H1 (cell line): ENCODE measurements around the gene FRMD4A. TPM values are rescaled to one million over a fixed set of nuclear protein-coding genes. Genes with fewer than 3 reads are reported as not detected.

ENCODE experiments used
- HDAC6 ChIP-seq: IDR thresholded peaks from one replicate; pipeline ENCODE4 v1.7.1; 2012; ENCODE audit warnings: low read depth, mild to moderate bottlenecking, inconsistent platforms, low read length, moderate library complexity
- RBBP5 ChIP-seq: IDR thresholded peaks from 2 replicates; pipeline ENCODE4 v1.7.1; 2012; ENCODE audit warnings: low read depth, mild to moderate bottlenecking, inconsistent platforms, low read length, moderate library complexity, borderline replicate concordance
- RNF2 ChIP-seq: fragments of 200-900, 300-1000 bp; sonication (generic); IDR thresholded peaks from 2 replicates; pipeline ENCODE4 v1.7.1; 2016; ENCODE audit warnings: borderline replicate concordance, low read depth, mild to moderate bottlenecking, antibody characterized with exemption, low read length; ENCODE audit not compliant: poor library complexity, severe bottlenecking; ENCODE audit errors: missing control alignments
- RXRA ChIP-seq: IDR thresholded peaks from 2 replicates; pipeline ENCODE4 v1.6.1; 2011; ENCODE audit warnings: low read depth, mild to moderate bottlenecking, low read length, moderate library complexity; ENCODE audit not compliant: insufficient read depth
- polyA plus RNA-seq, 7 experiments: library from polyadenylated mRNA; depleted of rRNA in 3 of 7; stranded (reverse) in 5 of 7; unstranded in 2 of 7; fragments of >200 nt in 5 of 7; fragments of 200-250 nt in 2 of 7; gene quantifications; 1 replicate in 5 of 7; 2 replicates in 1 of 7; 4 replicates in 1 of 7; pipeline versions ENCODE4 v1.2.1 to v1.2.3, GENCODE V29; 2011 to 2013; ENCODE audit warnings: missing spikeins in 2 of 7, mixed read lengths in 2 of 7
- total RNA-seq: library from RNA; stranded (reverse); fragmentation: NEBNext Ultra II Directional; extraction: Animal tissue kit (Norgen Biotek cat#: 25700); gene quantifications from 2 replicates; pipeline ENCODE4 v1.2.1, GENCODE V29; 2021

The FRMD4A gene
- total and polyA plus RNA-seq, 2 of the 8 experiments (the other 6 are each of a cell fraction or from before 2014, with no cell fraction given): 38.6 to 39.6 TPM

- TF ChIP-seq RNF2 (no peak), RBBP5 (no peak), HDAC6 (no peak), RXRA (no peak)
Measured at GRCh38 chr10:14291296-14291695, 39.4 kb downstream of the FRMD4A start (continued).
